A549 (cell line): ENCODE data around the gene KYNU. TPM values are rescaled to one million over a fixed set of nuclear protein-coding genes. Genes with fewer than 3 reads are reported as not detected.

ENCODE experiments used
- ATAC-seq, 2 experiments: fragments of 200-7000 bp in 1 of 2; fragments of >200 bp in 1 of 2; cut with Nextera tagmentation in 1 of 2; cut with Tn5 transposase in 1 of 2; 3 replicates each; pipeline versions ENCODE4 v1.8.0 to v1.9.1; 2018 to 2020; ENCODE audit warnings: mild to moderate bottlenecking in 1 of 2, moderate library complexity in 1 of 2
- CTCF ChIA-PET: fragments of 300-600 bp; sonication (Branson Sonifier 250); formaldehyde crosslinking; extraction: SDS; loops from one replicate; lab custom pipeline; 2021; ENCODE audit warnings: antibody characterized with exemption, inconsistent platforms; lab: Yijun Ruan, JAX
- POLR2A ChIA-PET: fragments of 350-600 bp; formaldehyde crosslinking; extraction: SDS; loops from one replicate; lab custom pipeline; 2021; ENCODE audit warnings: antibody characterized with exemption, inconsistent platforms; lab: Yijun Ruan, JAX
- DNase-seq, 2 experiments: peaks; one replicate each; pipeline versions ENCODE4 v3.0.0 to v3.0.0-alpha.2; 2011 to 2016; ENCODE audit warnings: low read depth in 1 of 2, low spot score in 1 of 2
- FAIRE-seq: peaks from 2 replicates; lab custom pipeline; 2011; peaks lifted over from hg19 to GRCh38; lab: Jason Lieb, UNC
- H3K27ac ChIP-seq, 2 experiments: fragments of >200 bp; sonication (Bioruptor Twin); formaldehyde crosslinking; 3 replicates each; pipeline ENCODE4 v1.5.1; 2016 to 2017
- H3K4me1 ChIP-seq: fragments of >200 bp; sonication (Bioruptor Twin); formaldehyde crosslinking; 3 replicates; pipeline ENCODE4 v1.6.1; 2016
- H3K4me2 ChIP-seq: fragments of >200 bp; sonication (Bioruptor Twin); formaldehyde crosslinking; 3 replicates; pipeline ENCODE4 v1.6.1; 2016
- H3K4me3 ChIP-seq: fragments of >200 bp; sonication (Bioruptor Twin); formaldehyde crosslinking; 3 replicates; pipeline ENCODE4 v1.5.1; 2016
- H3K9me3 ChIP-seq: fragments of >200 bp; sonication (Bioruptor Twin); formaldehyde crosslinking; 3 replicates; pipeline ENCODE4 v1.6.1; 2016
- CEBPB ChIP-seq, 2 experiments: fragments of >200 bp in 1 of 2; sonication (Bioruptor Twin) in 1 of 2; formaldehyde crosslinking in 1 of 2; IDR thresholded peaks; 2 replicates each; pipeline ENCODE4 v1.6.1; 2012 to 2016
- CTCF ChIP-seq: fragments of >200 bp; sonication (Bioruptor Twin); formaldehyde crosslinking; IDR thresholded peaks from 3 replicates; pipeline ENCODE4 v1.5.1; 2016
- HES2 ChIP-seq: fragments of >200 bp; sonication (Bioruptor Twin); formaldehyde crosslinking; IDR thresholded peaks from 2 replicates; pipeline ENCODE4 v1.6.1; 2016
- HMGXB4 ChIP-seq: fragments of 250-450 bp; sonication (Bioruptor Pico); IDR thresholded peaks from 2 replicates; pipeline ENCODE4 v1.5.0; 2021; ENCODE audit warnings: mild to moderate bottlenecking, moderate library complexity, borderline replicate concordance
- HOXA7 ChIP-seq: fragments of 250-450 bp; sonication (Bioruptor Pico); IDR thresholded peaks from 2 replicates; pipeline ENCODE4 v1.5.0; 2020; ENCODE audit warnings: mild to moderate bottlenecking, moderate library complexity
- JUNB ChIP-seq: fragments of >200 bp; sonication (Bioruptor Twin); formaldehyde crosslinking; IDR thresholded peaks from 2 replicates; pipeline ENCODE4 v1.6.1; 2016
- MYC ChIP-seq: IDR thresholded peaks from 2 replicates; pipeline ENCODE4 v1.6.1; 2012; ENCODE audit warnings: mild to moderate bottlenecking, inconsistent platforms, low read length, improper control_type of control experiment, borderline replicate concordance
- NPAS2 ChIP-seq: fragments of 250-450 bp; sonication (Bioruptor Pico); IDR thresholded peaks from 2 replicates; pipeline ENCODE4 v1.8.0; 2022; ENCODE audit warnings: mild to moderate bottlenecking, moderate library complexity, borderline replicate concordance
- PHF8 ChIP-seq: fragments of 200-600 bp; sonication (generic); IDR thresholded peaks from 2 replicates; pipeline ENCODE4 v1.6.1; 2016; ENCODE audit warnings: low read depth, mild to moderate bottlenecking, antibody characterized with exemption, moderate library complexity, borderline replicate concordance
- RARB ChIP-seq: fragments of 250-450 bp; sonication (Bioruptor Pico); IDR thresholded peaks from 2 replicates; pipeline ENCODE4 v1.8.0; 2021; ENCODE audit warnings: mild to moderate bottlenecking, moderate library complexity
- RFX5 ChIP-seq: fragments of 450-650 bp; IDR thresholded peaks from 2 replicates; pipeline ENCODE4 v1.7.1; 2014; ENCODE audit warnings: antibody characterized with exemption, mild to moderate bottlenecking, moderate library complexity
- TP53 ChIP-seq: fragments of 250-450 bp; sonication (Bioruptor Pico); IDR thresholded peaks from 2 replicates; pipeline ENCODE4 v1.5.0; 2021; ENCODE audit warnings: mild to moderate bottlenecking, moderate library complexity
- USF2 ChIP-seq: fragments of 450-650 bp; IDR thresholded peaks from 2 replicates; pipeline ENCODE4 v1.6.1; 2014; ENCODE audit warnings: antibody characterized with exemption
- WGBS: methylation state at CpG from one replicate; pipeline ENCODE4 v1.1.6; 2017; ENCODE audit errors: missing lambda C conversion rate; 5-methylcytosine and 5-hydroxymethylcytosine counted together
- polyA plus RNA-seq, 4 experiments: library from polyadenylated mRNA; depleted of rRNA in 3 of 4; stranded (reverse); fragments of >200 nt; fragmentation: RNase III in 1 of 4; extraction: RNeasy Plus Mini Kit Qiagen cat#74134 plus additional on column Dnase treatment in 1 of 4; gene quantifications; 2 replicates in 3 of 4; 3 replicates in 1 of 4; pipeline ENCODE4 v1.2.3, GENCODE V29; 2011 to 2017

Gene KYNU
- polyA plus RNA-seq, 2 of the 4 experiments (the other 2 are of a cell fraction): 302 to 324 TPM

GRCh38 chr2:142935563-142936089 lies 58.2 kb downstream of the KYNU start:
- H3K4me2 ChIP-seq: no peak overlapping the region
- POLR2A ChIA-PET: no interaction called here
- H3K9me3 ChIP-seq: no peaks in the 10 kb centered on the region
- FAIRE-seq: no peak
- 91% methylated on average over 10 of the region's 10 CpGs for WGBS
- H3K4me3 ChIP-seq: no peak overlapping the region
- no peak for DNase-seq
- no peak for TF ChIP-seq RFX5
- TF ChIP-seq MYC: no peak
- no peak for TF ChIP-seq USF2
- TF ChIP-seq HES2: no peak
- no peak for TF ChIP-seq CEBPB (IDR thresholded peaks at IDR 0.05)
- TF ChIP-seq RARB (CRISPR knock-in tag): no peak
- TF ChIP-seq, all 56 proteins: peak for 0
- Histone ChIP-seq H3K27ac (no peak overlapping the region), H3K4me1 (peaks cover 52% of the 10 kb centered on the region)
- peak in 1 of 2 experiments; percentile 7; a peak in 3 of 6 replicates for ATAC-seq
- CTCF ChIA-PET: no interaction called here

- no peak for FAIRE-seq
- TF ChIP-seq CTCF (no peak), NPAS2 (CRISPR knock-in tag) (no peak), TP53 (CRISPR knock-in tag) (no peak), PHF8 (no peak), RARB (CRISPR knock-in tag) (no peak), JUNB (no peak)
- TF ChIP-seq, all 56 proteins: peak for 0
- H3K27ac ChIP-seq: peak overlapping the region in 1 of 2 experiments; percentile 1; a peak in 1 of 6 replicates
- H3K4me3 ChIP-seq: no peak overlapping the region
- no peaks in the 10 kb centered on the region for H3K9me3 ChIP-seq
- POLR2A ChIA-PET: no interaction called here
- CTCF ChIA-PET: no interaction called here
- H3K4me1 ChIP-seq: peaks cover 62% of the 10 kb centered on the region
- H3K4me2 ChIP-seq: peak overlapping the region; percentile 8; the same call in 2 of the 3 replicates
- 84% methylated on average over 7 of the region's 7 CpGs for WGBS
- DNase-seq (no peak), ATAC-seq (peak; percentile 25 to 39; a peak in 4 of 6 replicates)
Observed at GRCh38 chr2:142936629-142937028, 59.2 kb downstream of the KYNU start.

- CTCF ChIA-PET: no interaction called here
- DNase-seq: no peak
Observed at GRCh38 chr2:142937347-142937746, 59.9 kb downstream of the KYNU start.

More at GRCh38 chr2:142937347-142937746, 59.9 kb downstream of the KYNU start:
- Histone ChIP-seq H3K9me3 (no peaks in the 10 kb centered on the region), H3K4me1 (peaks cover 69% of the 10 kb centered on the region), H3K27ac (peak overlapping the region in 1 of 2 experiments; percentile 1; a peak in 1 of 6 replicates), H3K4me3 (no peak overlapping the region), H3K4me2 (peak overlapping the region; percentile 8; the same call in 2 of the 3 replicates)
- POLR2A ChIA-PET: no interaction called here
- FAIRE-seq (peak; percentile 36), ATAC-seq (peak; percentile 30 to 58; a peak in 3 of 6 replicates)
- TF ChIP-seq HOXA7 (no peak), HMGXB4 (CRISPR knock-in tag) (no peak)
- 27% methylated on average over 3 of the region's 3 CpGs for WGBS
